ENCODE results near the gene CMSS1. TPM values are rescaled to one million over a fixed set of nuclear protein-coding genes. Genes with fewer than 3 reads are reported as not detected.

CMSS1 gene
- total RNA-seq, 1 experiment from 2014 or later: 50.7 TPM

DNA sequence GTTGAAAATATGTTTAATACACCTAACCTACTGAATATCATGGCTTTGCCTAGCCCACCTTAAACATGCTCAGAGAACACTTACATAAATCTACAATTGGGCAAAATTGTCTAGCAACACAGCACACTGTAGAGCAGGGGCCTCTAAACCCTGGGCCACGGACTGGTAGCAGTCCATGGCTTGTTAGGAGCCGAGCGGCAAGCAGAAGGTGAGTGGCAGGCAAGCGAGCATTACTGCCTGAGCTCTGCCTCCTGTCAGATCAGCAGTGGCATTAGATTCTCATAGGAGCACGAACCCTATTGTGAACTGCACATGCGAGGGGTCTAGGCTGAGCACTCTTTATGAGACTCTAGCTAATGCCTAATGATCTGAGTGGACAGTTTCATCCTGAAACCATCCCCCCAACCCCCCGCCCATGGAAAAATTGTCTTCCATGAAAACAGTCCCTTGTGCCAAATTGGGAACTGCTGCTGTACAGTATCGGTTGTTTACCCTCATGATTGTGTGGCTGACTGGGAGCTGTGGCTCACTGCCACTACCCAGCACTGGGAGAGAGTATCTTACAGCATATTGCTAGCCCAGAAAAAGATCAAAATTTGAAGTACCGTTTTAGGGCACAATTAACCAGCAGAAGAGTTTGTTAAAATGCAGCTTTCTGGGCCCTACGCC is 26.1 kb downstream of the CMSS1 start:
- in situ Hi-C loops (cut with HindIII; ENCODE audit: low pct_unique_long_range_greater_than_20kb, low sequenced_read_pairs): no loop called here
- DNase-seq (ENCODE audit: low read depth, low spot score): no peak

DNA sequence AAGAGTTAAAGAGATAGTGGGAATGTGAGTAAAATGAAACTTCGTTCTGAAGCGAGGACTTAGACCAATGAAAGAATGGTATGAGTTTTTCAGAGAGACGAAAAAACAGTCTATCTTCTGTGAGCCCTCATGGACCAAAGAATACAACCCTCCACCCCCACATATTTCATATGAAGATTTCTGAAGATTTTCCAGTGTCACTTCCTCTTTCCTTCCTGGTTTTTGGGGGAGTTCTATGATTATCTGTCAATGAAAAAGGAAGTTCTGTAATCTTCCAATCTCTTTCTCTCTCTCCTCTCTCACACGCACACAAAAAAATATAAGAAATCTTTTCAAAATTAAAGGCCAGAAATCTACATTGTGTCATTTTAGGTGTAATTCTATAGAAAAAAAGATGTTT is 27.7 kb downstream of the CMSS1 start:
- no peak for DNase-seq (ENCODE audit: low read depth, low spot score)
- in situ Hi-C loops (cut with HindIII; ENCODE audit: low pct_unique_long_range_greater_than_20kb, low sequenced_read_pairs): no loop called here

- no peak for DNase-seq (ENCODE audit: low read depth, low spot score)
- in situ Hi-C loops (cut with HindIII; ENCODE audit: low pct_unique_long_range_greater_than_20kb, low sequenced_read_pairs): no loop called here
These were observed 28.3 kb downstream of the CMSS1 start for GRCh38 chr3:99845999-99846398.

DNA sequence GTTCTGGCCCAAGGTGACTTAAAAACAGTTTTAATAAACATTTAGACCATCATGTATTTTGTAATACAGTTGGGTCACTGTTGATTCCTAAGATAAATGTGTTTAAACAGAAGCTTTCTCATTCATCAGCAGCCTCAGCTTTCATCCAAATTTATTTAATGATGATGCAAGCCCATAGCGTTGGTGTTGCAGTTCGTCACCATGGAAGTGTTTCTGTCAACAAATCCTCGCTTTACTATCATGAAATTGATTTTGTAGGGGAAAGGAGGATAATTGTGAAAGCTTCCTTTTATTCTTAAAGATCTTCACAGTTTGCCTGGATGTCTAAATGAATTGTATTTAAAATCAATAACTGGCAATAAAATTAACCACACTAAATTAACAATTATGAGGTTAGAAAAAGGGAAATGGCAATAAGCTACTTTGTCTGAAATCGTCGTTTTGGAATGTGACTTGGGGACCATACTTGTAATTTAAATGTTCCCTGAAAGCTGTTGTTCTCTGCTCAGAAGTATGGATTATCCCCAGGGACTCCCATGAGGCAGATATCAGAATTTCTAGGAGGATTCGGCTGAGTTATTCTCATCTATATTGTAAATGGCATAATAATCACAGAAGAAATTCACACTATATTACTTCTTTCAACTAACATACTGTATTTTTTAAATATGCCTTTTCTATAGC is 29.0 kb downstream of the CMSS1 start:
- no peak for DNase-seq (ENCODE audit: low read depth, low spot score)
- in situ Hi-C loops (cut with HindIII; ENCODE audit: low pct_unique_long_range_greater_than_20kb, low sequenced_read_pairs): no loop called here

GRCh38 chr3:99848433-99848832 is 30.8 kb downstream of the CMSS1 start:
- no peak for DNase-seq (ENCODE audit: low read depth, low spot score)
- in situ Hi-C loops (cut with HindIII; ENCODE audit: low pct_unique_long_range_greater_than_20kb, low sequenced_read_pairs): no loop called here

GRCh38 chr3:99850608-99851007 is 32.9 kb downstream of the CMSS1 start:
- in situ Hi-C loops (cut with HindIII; ENCODE audit: low pct_unique_long_range_greater_than_20kb, low sequenced_read_pairs): no loop called here
- DNase-seq (ENCODE audit: low read depth, low spot score): no peak

- DNase-seq (ENCODE audit: low read depth, low spot score): no peak
These were observed 34.3 kb downstream of the CMSS1 start for GRCh38 chr3:99851955-99852354.

DNA sequence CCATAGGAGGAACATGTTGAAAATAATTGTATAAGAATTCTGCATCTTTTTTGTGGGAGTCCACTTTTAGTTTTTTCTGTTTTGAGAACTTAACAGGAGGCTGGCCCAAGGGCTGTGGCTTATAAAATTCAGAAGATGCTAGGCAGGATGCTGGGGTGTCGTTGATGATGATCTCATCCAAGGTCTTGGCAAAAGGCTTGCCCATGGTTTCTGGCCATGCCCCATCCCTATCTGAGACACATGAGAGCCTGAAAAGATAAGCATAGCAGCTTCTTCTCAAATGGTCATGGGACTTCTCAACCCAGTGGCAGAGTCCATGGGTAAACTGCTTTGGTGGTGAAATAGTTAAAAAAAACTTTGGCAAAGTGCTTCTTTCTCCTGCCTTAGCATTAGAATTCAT is 35.2 kb downstream of the CMSS1 start:
- in situ Hi-C loops (cut with HindIII; ENCODE audit: low pct_unique_long_range_greater_than_20kb, low sequenced_read_pairs): no loop called here
- DNase-seq (ENCODE audit: low read depth, low spot score): no peak

More at GRCh38 chr3:99851955-99852354, 34.3 kb downstream of the CMSS1 start:
- in situ Hi-C loops (cut with HindIII; ENCODE audit: low pct_unique_long_range_greater_than_20kb, low sequenced_read_pairs): no loop called here

- DNase-seq (ENCODE audit: low read depth, low spot score): no peak
- in situ Hi-C loops (cut with HindIII; ENCODE audit: low pct_unique_long_range_greater_than_20kb, low sequenced_read_pairs): no loop called here
These were observed 37.2 kb downstream of the CMSS1 start for GRCh38 chr3:99854756-99855298.

- in situ Hi-C loops (cut with HindIII; ENCODE audit: low pct_unique_long_range_greater_than_20kb, low sequenced_read_pairs): no loop called here
These were observed 38.2 kb downstream of the CMSS1 start for GRCh38 chr3:99855900-99856299.

DNA sequence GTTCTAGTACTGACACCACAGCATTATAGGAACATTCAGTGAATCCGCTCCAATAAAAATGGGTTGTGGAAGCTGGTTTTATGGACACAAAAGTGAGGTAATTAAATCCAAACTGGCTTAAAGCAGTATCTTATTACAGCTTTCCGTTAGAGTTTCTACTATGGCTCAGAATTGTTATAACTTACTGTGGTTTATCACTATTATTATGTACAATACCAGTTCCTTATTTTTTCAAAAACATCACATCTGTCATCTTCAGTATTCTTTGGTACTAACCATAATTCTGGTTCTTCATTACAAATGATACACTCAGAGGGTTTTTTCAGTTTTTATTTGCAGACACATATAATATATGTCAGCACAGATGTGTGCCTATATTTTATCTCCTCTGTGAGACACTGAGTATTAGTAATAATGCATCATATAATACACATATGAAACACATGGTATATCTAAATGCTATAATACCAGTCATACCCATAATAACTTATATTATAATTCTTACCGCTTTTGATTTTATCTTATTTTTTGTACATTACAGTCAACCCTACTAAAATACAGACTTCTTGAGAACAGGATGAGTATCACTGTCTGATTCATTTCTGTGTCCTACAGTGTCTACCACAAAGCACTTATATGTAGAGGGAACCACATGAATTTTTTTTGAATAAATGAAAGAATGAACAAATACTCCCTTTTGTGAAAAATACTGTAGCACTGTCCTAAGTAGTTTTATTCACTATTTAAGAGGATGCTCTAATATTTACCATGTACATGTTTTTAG is 39.0 kb downstream of the CMSS1 start:
- DNase-seq (ENCODE audit: low read depth, low spot score): no peak
- in situ Hi-C loops (cut with HindIII; ENCODE audit: low pct_unique_long_range_greater_than_20kb, low sequenced_read_pairs): no loop called here

More at GRCh38 chr3:99855900-99856299, 38.2 kb downstream of the CMSS1 start:
- DNase-seq (ENCODE audit: low read depth, low spot score): no peak

DNA sequence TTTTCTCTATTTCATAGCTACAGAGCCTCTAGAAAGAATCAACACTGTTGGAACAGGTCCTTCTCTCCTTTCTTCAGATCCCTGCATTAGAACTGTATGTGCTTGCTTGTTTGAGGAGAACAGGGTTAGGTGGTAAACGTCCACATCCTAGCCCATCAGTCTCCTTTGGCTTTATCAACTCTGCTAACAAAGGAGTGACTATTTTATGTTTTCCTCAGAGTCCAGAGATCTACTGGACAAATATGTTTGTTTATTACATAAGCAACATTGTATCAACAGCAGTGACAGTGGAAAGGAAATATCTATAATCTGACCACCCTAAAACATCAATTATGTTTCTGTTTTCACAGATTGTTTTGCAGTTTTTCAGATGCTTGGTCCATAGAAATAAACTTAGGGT is 39.6 kb downstream of the CMSS1 start:
- no peak for DNase-seq (ENCODE audit: low read depth, low spot score)
- in situ Hi-C loops (cut with HindIII; ENCODE audit: low pct_unique_long_range_greater_than_20kb, low sequenced_read_pairs): no loop called here

DNA sequence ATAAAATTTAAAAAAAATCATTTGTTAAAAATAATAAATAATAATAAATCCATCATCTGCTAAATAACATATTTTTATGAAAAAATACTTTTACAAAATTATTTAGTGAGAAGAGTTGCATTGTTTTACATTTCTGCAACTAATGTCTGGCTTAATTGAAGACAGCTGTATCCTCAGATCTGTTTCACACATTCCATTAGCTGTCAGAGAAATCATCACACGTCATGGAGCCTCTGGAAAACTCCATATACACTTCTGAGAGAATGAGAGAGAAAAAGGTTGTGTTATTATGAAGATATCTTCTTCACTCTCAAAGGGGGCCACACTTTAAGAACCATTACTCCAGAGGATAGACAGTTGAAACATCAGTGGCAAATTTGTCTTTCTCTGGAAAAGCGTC is 40.8 kb downstream of the CMSS1 start:
- in situ Hi-C loops (cut with HindIII; ENCODE audit: low pct_unique_long_range_greater_than_20kb, low sequenced_read_pairs): no loop called here
- DNase-seq (ENCODE audit: low read depth, low spot score): no peak

DNA sequence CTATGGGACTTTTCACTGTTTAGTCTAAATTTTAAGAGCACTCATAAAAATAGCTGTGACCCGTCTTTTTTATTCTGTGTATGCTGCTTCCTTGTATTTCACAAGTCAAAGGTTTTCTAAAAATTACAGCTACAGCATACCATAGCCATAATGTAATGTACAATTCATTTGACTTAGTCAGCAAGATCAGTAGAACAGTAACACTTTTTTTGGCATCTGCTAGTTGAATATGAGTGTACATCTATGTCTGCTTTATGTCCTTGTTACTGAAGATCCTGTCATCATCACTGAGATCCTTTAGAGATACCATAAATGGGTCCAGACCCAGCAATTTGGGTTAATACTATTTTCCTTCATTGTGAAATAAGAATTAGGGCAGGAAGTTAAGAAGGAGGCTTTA is 42.2 kb downstream of the CMSS1 start:
- in situ Hi-C loops (cut with HindIII; ENCODE audit: low pct_unique_long_range_greater_than_20kb, low sequenced_read_pairs): no loop called here
- DNase-seq (ENCODE audit: low read depth, low spot score): no peak

- in situ Hi-C loops (cut with HindIII; ENCODE audit: low pct_unique_long_range_greater_than_20kb, low sequenced_read_pairs): no loop called here
- no peak for DNase-seq (ENCODE audit: low read depth, low spot score)
These were observed 43.6 kb downstream of the CMSS1 start for GRCh38 chr3:99861216-99861615.

GRCh38 chr3:99862208-99862607 is 44.5 kb downstream of the CMSS1 start:
- DNase-seq (ENCODE audit: low read depth, low spot score): no peak
- in situ Hi-C loops (cut with HindIII; ENCODE audit: low pct_unique_long_range_greater_than_20kb, low sequenced_read_pairs): no loop called here

DNA sequence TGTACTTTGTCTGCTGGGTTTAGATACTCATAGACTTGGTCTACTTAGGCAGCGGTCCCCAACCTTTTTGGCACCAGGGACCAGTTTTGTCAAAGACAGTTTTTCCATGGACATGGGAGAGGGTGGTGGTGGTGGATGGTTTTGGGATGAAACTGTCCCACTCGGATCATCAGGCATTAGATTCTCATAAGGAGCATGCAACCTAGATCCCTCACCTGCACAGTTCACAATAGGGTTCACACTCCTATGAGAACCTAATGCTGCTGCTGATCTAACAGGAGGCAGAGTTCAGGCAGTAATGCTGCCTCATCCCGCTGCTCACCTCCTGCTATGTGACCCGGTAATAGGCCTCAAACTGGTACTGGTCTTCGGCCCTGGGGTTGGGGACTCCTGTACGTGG is 45.3 kb downstream of the CMSS1 start:
- in situ Hi-C loops (cut with HindIII; ENCODE audit: low pct_unique_long_range_greater_than_20kb, low sequenced_read_pairs): no loop called here
- no peak for DNase-seq (ENCODE audit: low read depth, low spot score)

- in situ Hi-C loops (cut with HindIII; ENCODE audit: low pct_unique_long_range_greater_than_20kb, low sequenced_read_pairs): no loop called here
These were observed 45.9 kb downstream of the CMSS1 start for GRCh38 chr3:99863588-99863987.

More at GRCh38 chr3:99863588-99863987, 45.9 kb downstream of the CMSS1 start:
- no peak for DNase-seq (ENCODE audit: low read depth, low spot score)
